Small intestine (tissue), 16 donors: ENCODE measurements around the gene CBLN1. TPM values are rescaled to one million over a fixed set of nuclear protein-coding genes. Genes with fewer than 3 reads are reported as not detected.

Experiments
- DNase-seq, 2 donors: peaks; one replicate each; pipeline versions ENCODE4 v3.0.0 to v3.0.0-alpha.2; 2013
- FAIRE-seq: peaks from 2 replicates; lab custom pipeline; 2012; peaks lifted over from hg19 to GRCh38; lab: Jason Lieb, UNC
- H3K27ac ChIP-seq, 3 donors: one replicate each; pipeline ENCODE4 v1.5.1; 2013; ENCODE audit warnings: low read length in 2 of 3, mild to moderate bottlenecking in 2 of 3, control low read depth in 1 of 3, inconsistent platforms in 1 of 3, low read depth in 1 of 3, moderate library complexity in 1 of 3
- H3K27me3 ChIP-seq, 3 donors: one replicate each; pipeline ENCODE4 v1.6.1; 2013; ENCODE audit warnings: low read length in 3 of 3, inconsistent platforms in 1 of 3; ENCODE audit not compliant: control insufficient read depth in 3 of 3, insufficient read depth in 3 of 3
- H3K36me3 ChIP-seq, 3 donors: one replicate each; pipeline ENCODE4 v1.6.1; 2013; ENCODE audit warnings: low read length in 3 of 3, inconsistent platforms in 1 of 3, low read depth in 1 of 3, mild to moderate bottlenecking in 1 of 3, moderate library complexity in 1 of 3; ENCODE audit not compliant: control insufficient read depth in 3 of 3, insufficient read depth in 2 of 3
- H3K4me1 ChIP-seq, 3 donors: one replicate each; pipeline ENCODE4 v1.6.1; 2013; ENCODE audit warnings: low read length in 2 of 3, inconsistent platforms in 1 of 3, low read depth in 1 of 3, mild to moderate bottlenecking in 1 of 3, moderate library complexity in 1 of 3; ENCODE audit not compliant: control insufficient read depth in 3 of 3, insufficient read depth in 2 of 3
- H3K4me3 ChIP-seq, 3 donors: one replicate each; pipeline ENCODE4 v1.5.1; 2013; ENCODE audit warnings: low read length in 3 of 3, control low read depth in 1 of 3, inconsistent platforms in 1 of 3, low read depth in 1 of 3, mild to moderate bottlenecking in 1 of 3, moderate library complexity in 1 of 3
- H3K9me3 ChIP-seq, 2 donors: one replicate each; pipeline ENCODE4 v1.6.1; 2013; ENCODE audit warnings: low read depth in 1 of 2, low read length in 1 of 2; ENCODE audit not compliant: control insufficient read depth in 2 of 2, insufficient read depth in 1 of 2
- WGBS, 3 donors: extraction: QIAGEN DNeasy Blood & Tissue Kit; methylation state at CpG; one replicate each; pipeline ENCODE4 v1.1.7; 2013; 5-methylcytosine and 5-hydroxymethylcytosine counted together
- long read RNA-seq, 10 donors: transcript quantifications; one replicate each; lab custom pipeline, GENCODE V29; 2026
- polyA plus RNA-seq, 4 donors: library from polyadenylated mRNA; stranded (reverse) in 3 of 4; unstranded in 1 of 4; fragments of 200-250 nt in 3 of 4; fragments of 120-200 nt in 1 of 4; gene quantifications; one replicate each; pipeline versions ENCODE4 v1.2.1 to v1.2.3, GENCODE V29; 2013
- donor health status: healthy with polysubstance abuse.
- donor health status: control.
- donor health status: control.
- donor health status: Bipolar disorder and iron deficiency.
- donor health status: healthy.

CBLN1 gene
- 1 to 10 TPM in 1 of 4 donors, under 1 TPM in 2, not detected in 1; 0.27 to 2.1 (median 0.66) TPM for polyA plus RNA-seq
- long read RNA-seq, donor 1: 0 reads
- long read RNA-seq, donor 2: 0 reads
- long read RNA-seq, donor 3: 0 reads
- long read RNA-seq, donor 4: 0 reads
- long read RNA-seq, donor 5: 0 reads
- long read RNA-seq, donor 6: 0 reads
- long read RNA-seq, donor 7, partial matches to known transcripts: 0 of 1 reads
- long read RNA-seq, donor 7, other reads (novel, unspliced or antisense): 0 of 1 reads
- long read RNA-seq, donor 8: 0 reads
- long read RNA-seq, donor 9: 0 reads
- long read RNA-seq, donor 10, partial matches to known transcripts: 0 of 2 reads
- long read RNA-seq, donor 10, other reads (novel, unspliced or antisense): 0 of 2 reads

GRCh38 chr16:49281480-49281842 lies at the start of gene CBLN1:
Gene CBLN1 (minus strand): TSS chr16:49281838. CDS start chr16:49281465, 373 bp downstream.
- peak within 1 kb of the TSS; percentile 81 to 94 (median 86) for H3K27ac ChIP-seq
- FAIRE-seq: no peak
- peaks cover 3 to 27% (median 4%) of the 10 kb centered on the region in 3 donors for H3K4me1 ChIP-seq

GRCh38 chr16:49330562-49331201 lies 49.0 kb upstream of the CBLN1 start:
- no peak for DNase-seq
- FAIRE-seq: no peak
- Histone ChIP-seq H3K27ac (no peak overlapping the region), H3K27me3 (peaks cover 0 to 1% (median 0%) of the 10 kb centered on the region in 3 donors), H3K4me3 (no peak overlapping the region), H3K4me1 (no peaks in the 10 kb centered on the region), H3K9me3 (no peaks in the 10 kb centered on the region), H3K36me3 (no peaks in the 10 kb centered on the region)
- WGBS, 3 donors: 71 to 72% (median 71%) methylated on average over 9 of the region's 9 CpGs

More at GRCh38 chr16:49281480-49281842, at the start of gene CBLN1:
- peak within 1 kb of the TSS in 2 of 3 donors; percentile 43 to 63 for H3K4me3 ChIP-seq
- H3K9me3 ChIP-seq: no peaks in the 10 kb centered on the region
- 0 to 2% (median 2%) methylated on average over 21 to 45 of the region's 45 CpGs for WGBS, 3 donors
- H3K27me3 ChIP-seq: peaks cover 6 to 68% (median 54%) of the 10 kb centered on the region in 3 donors
- no peaks in the 10 kb centered on the region for H3K36me3 ChIP-seq
- DNase-seq: no peak

- H3K4me1 ChIP-seq: no peaks in the 10 kb centered on the region
- peaks cover 0 to 2% (median 0%) of the 10 kb centered on the region in 3 donors for H3K27me3 ChIP-seq
- DNase-seq: no peak
- H3K36me3 ChIP-seq: no peaks in the 10 kb centered on the region
- H3K27ac ChIP-seq: no peak overlapping the region
- H3K9me3 ChIP-seq: no peaks in the 10 kb centered on the region
- no peak for FAIRE-seq
- no peak overlapping the region for H3K4me3 ChIP-seq
- WGBS, 3 donors: 80 to 85% (median 83%) methylated on average over 4 of the region's 4 CpGs
Observed at GRCh38 chr16:49328325-49328724, 46.7 kb upstream of the CBLN1 start.

- H3K4me1 ChIP-seq: no peaks in the 10 kb centered on the region
- H3K27ac ChIP-seq: no peak overlapping the region
- FAIRE-seq (no peak), DNase-seq (no peak)
- peaks cover 0 to 2% (median 0%) of the 10 kb centered on the region in 3 donors for H3K27me3 ChIP-seq
- H3K9me3 ChIP-seq: no peaks in the 10 kb centered on the region
- no peak overlapping the region for H3K4me3 ChIP-seq
- WGBS, 3 donors: 66 to 75% (median 69%) methylated on average over 4 of the region's 4 CpGs
- no peaks in the 10 kb centered on the region for H3K36me3 ChIP-seq
Observed at GRCh38 chr16:49327466-49327865, 45.8 kb upstream of the CBLN1 start.

GRCh38 chr16:49324703-49325102 lies 43.1 kb upstream of the CBLN1 start:
- Histone ChIP-seq H3K27me3 (peaks cover 0 to 2% (median 1%) of the 10 kb centered on the region in 3 donors), H3K4me3 (no peak overlapping the region), H3K9me3 (no peaks in the 10 kb centered on the region), H3K27ac (no peak overlapping the region), H3K4me1 (no peaks in the 10 kb centered on the region), H3K36me3 (no peaks in the 10 kb centered on the region)
- FAIRE-seq (no peak), DNase-seq (no peak)
- 89% methylated on average over 9 of the region's 9 CpGs for WGBS, 3 donors

GRCh38 chr16:49315602-49316001 lies 34.0 kb upstream of the CBLN1 start:
- Histone ChIP-seq H3K4me3 (no peak overlapping the region), H3K4me1 (no peaks in the 10 kb centered on the region), H3K36me3 (no peaks in the 10 kb centered on the region), H3K9me3 (no peaks in the 10 kb centered on the region), H3K27me3 (peaks cover 0 to 4% (median 2%) of the 10 kb centered on the region in 3 donors), H3K27ac (no peak overlapping the region)
- 95 to 100% (median 100%) methylated on average over 1 of the region's 1 CpG for WGBS, 3 donors
- no peak for FAIRE-seq
- no peak for DNase-seq

- WGBS, 3 donors: 44 to 61% (median 60%) methylated on average over 10 of the region's 10 CpGs
- Histone ChIP-seq H3K36me3 (no peaks in the 10 kb centered on the region), H3K27ac (no peak overlapping the region), H3K4me3 (no peak overlapping the region), H3K27me3 (peaks cover 0 to 4% (median 3%) of the 10 kb centered on the region in 3 donors), H3K9me3 (no peaks in the 10 kb centered on the region), H3K4me1 (no peaks in the 10 kb centered on the region)
- DNase-seq: no peak
- no peak for FAIRE-seq
Observed at GRCh38 chr16:49312389-49312985, 30.8 kb upstream of the CBLN1 start.

GRCh38 chr16:49311823-49312222 lies 30.2 kb upstream of the CBLN1 start:
- FAIRE-seq (no peak), DNase-seq (no peak)
- H3K36me3 ChIP-seq: no peaks in the 10 kb centered on the region
- H3K9me3 ChIP-seq: no peaks in the 10 kb centered on the region
- whole genome bisulfite sequencing, 3 donors: 68 to 75% (median 72%) methylated on average over 6 of the region's 6 CpGs
- H3K4me1 ChIP-seq: no peaks in the 10 kb centered on the region
- no peak overlapping the region for H3K27ac ChIP-seq
- H3K27me3 ChIP-seq: peaks cover 0 to 5% (median 4%) of the 10 kb centered on the region in 3 donors
- no peak overlapping the region for H3K4me3 ChIP-seq
